GM12878 (cell line): ENCODE measurements around the gene GPR153. TPM values are rescaled to one million over a fixed set of nuclear protein-coding genes. Genes with fewer than 3 reads are reported as not detected.
A peak's percentile ranks its signal among the peaks of the same experiment; 100 is the strongest.

Experiments used
- ATAC-seq: fragments of 200-7000 bp; cut with Tn5 transposase; 3 replicates; pipeline ENCODE4 v1.9.1; 2020; ENCODE audit warnings: mild to moderate bottlenecking, moderate library complexity
- BruUV-seq: library from RNA; stranded (reverse); fragments of 400-500 nt; replicated peaks from 2 replicates; lab custom pipeline; 2021; lab: Mats Ljungman, UMichigan
- CTCF ChIA-PET: fragments of 300-600 bp; sonication (Branson Sonifier 250); formaldehyde crosslinking; extraction: SDS; loops from one replicate; lab custom pipeline; 2021; ENCODE audit warnings: inconsistent platforms; lab: Yijun Ruan, JAX
- POLR2A ChIA-PET: fragments of 350-600 bp; formaldehyde crosslinking; extraction: SDS; loops from one replicate; lab custom pipeline; 2021; ENCODE audit warnings: inconsistent platforms; lab: Charles Lee
- RAD21 ChIA-PET: fragments of 300-600 bp; sonication (Branson Sonifier 250); formaldehyde crosslinking; loops from one replicate; lab custom pipeline; 2023; ENCODE audit warnings: antibody characterized with exemption; ENCODE audit not compliant: unreplicated experiment; lab: Charles Lee
- SMC1A ChIA-PET: fragments of 300-600 bp; sonication (Branson Sonifier 250); formaldehyde crosslinking; loops from one replicate; lab custom pipeline; 2023; ENCODE audit not compliant: unreplicated experiment, uncharacterized antibody; lab: Charles Lee
- DNase-seq: peaks from one replicate; pipeline ENCODE4 v3.0.0-alpha.2; 2011; ENCODE audit warnings: low read depth, low spot score
- FAIRE-seq: peaks from 3 replicates; lab custom pipeline; 2011; peaks lifted over from hg19 to GRCh38; lab: Jason Lieb, UNC
- H2AFZ ChIP-seq: 2 replicates; pipeline ENCODE4 v1.6.0; 2011; ENCODE audit warnings: low read depth, low read length, control low read depth; ENCODE audit not compliant: control insufficient read depth
- H3K27ac ChIP-seq: 2 replicates; pipeline ENCODE4 v1.5.1; 2011; ENCODE audit warnings: control low read depth; ENCODE audit not compliant: control insufficient read depth, insufficient read depth
- H3K27me3 ChIP-seq, 2 experiments: replicated peaks in 1 of 2; 2 replicates each; pipeline versions ENCODE4 v1.6.0 to v1.6.1; 2011; ENCODE audit warnings: low read length in 1 of 2; ENCODE audit not compliant: control insufficient read depth in 2 of 2, insufficient read depth in 2 of 2
- H3K36me3 ChIP-seq, 2 experiments: 2 replicates each; pipeline ENCODE4 v1.5.1; 2011; ENCODE audit warnings: low read length in 1 of 2; ENCODE audit not compliant: control insufficient read depth in 2 of 2, insufficient read depth in 2 of 2
- H3K4me1 ChIP-seq: 2 replicates; pipeline ENCODE4 v1.6.1; 2011; ENCODE audit warnings: mild to moderate bottlenecking, low read length, moderate library complexity, mixed read lengths; ENCODE audit not compliant: control insufficient read depth, insufficient read depth
- H3K4me2 ChIP-seq: 2 replicates; pipeline ENCODE4 v1.6.0; 2011; ENCODE audit warnings: control low read depth; ENCODE audit not compliant: control insufficient read depth, insufficient read depth
- H3K4me3 ChIP-seq: fragments of 200-600 bp; sonication (generic); 2 replicates; pipeline ENCODE4 v1.5.1; 2016
- H3K79me2 ChIP-seq: 2 replicates; pipeline ENCODE4 v1.6.0; 2011; ENCODE audit warnings: low read length; ENCODE audit not compliant: control insufficient read depth, insufficient read depth
- H3K9ac ChIP-seq: 2 replicates; pipeline ENCODE4 v1.8.0; 2011; ENCODE audit warnings: low read length, control low read depth, mixed read lengths; ENCODE audit not compliant: control insufficient read depth, insufficient read depth
- H3K9me3 ChIP-seq: replicated peaks from 3 replicates; pipeline ENCODE4 v1.5.1; 2011; ENCODE audit warnings: mild to moderate bottlenecking, low read length; ENCODE audit not compliant: control insufficient read depth, insufficient read depth
- H4K20me1 ChIP-seq: 2 replicates; pipeline ENCODE4 v1.6.0; 2011; ENCODE audit not compliant: control insufficient read depth, insufficient read depth
- BHLHE40 ChIP-seq, 2 experiments: fragments of 450-650 bp in 1 of 2; IDR thresholded peaks; 2 replicates each; pipeline ENCODE4 v1.6.1; 2011 to 2017; ENCODE audit warnings: low read depth in 2 of 2, borderline replicate concordance in 1 of 2, improper control_type of control experiment in 1 of 2, low read length in 1 of 2, mild to moderate bottlenecking in 1 of 2
- BMI1 ChIP-seq: fragments of 450-650 bp; IDR thresholded peaks from 2 replicates; pipeline ENCODE4 v1.6.1; 2016; ENCODE audit warnings: mild to moderate bottlenecking, moderate library complexity, borderline replicate concordance
- EED ChIP-seq: sonication (generic); IDR thresholded peaks from 2 replicates; pipeline ENCODE4 v1.6.1; 2016; ENCODE audit warnings: antibody characterized with exemption, low read depth
- EGR1 ChIP-seq, 2 experiments: IDR thresholded peaks; 1 replicate in 1 of 2; 2 replicates in 1 of 2; pipeline ENCODE4 v1.6.1; 2011 to 2012; ENCODE audit warnings: low read depth in 2 of 2, low read length in 2 of 2, borderline replicate concordance in 1 of 2, mild to moderate bottlenecking in 1 of 2, moderate library complexity in 1 of 2
- GATAD2B ChIP-seq: fragments of 450-650 bp; conservative IDR thresholded peaks from 2 replicates; pipeline ENCODE4 v1.6.1; 2017; ENCODE audit warnings: low read depth, mild to moderate bottlenecking, moderate library complexity
- SREBF1 ChIP-seq: IDR thresholded peaks from 2 replicates; pipeline ENCODE4 v1.6.1; 2012; ENCODE audit warnings: mild to moderate bottlenecking, low read length
- WGBS: methylation state at CpG from one replicate; pipeline ENCODE4 v1.1.6; 2016; ENCODE audit warnings: low lambda C conversion rate; ENCODE audit not compliant: insufficient replicate concordance, insufficient coverage; ENCODE audit errors: missing lambda C conversion rate; 5-methylcytosine and 5-hydroxymethylcytosine counted together
- in situ Hi-C: fragments of 300-500 bp; cut with MboI; formaldehyde crosslinking; loops from 9 replicates; pipeline ENCODE4 v1.14.3; 2018; ENCODE audit warnings: mixed read lengths
- intact Hi-C: fragments of 100-400 bp; cut with micrococcal nuclease; formaldehyde crosslinking; loops from one replicate; pipeline ENCODE4 v1.14.2; 2022; ENCODE audit not compliant: unreplicated experiment
- polyA plus RNA-seq, 11 experiments: library from polyadenylated mRNA; depleted of rRNA in 4 of 11; unstranded in 6 of 11; stranded (reverse) in 5 of 11; fragments of >200 nt; fragmentation: Nextera tagmentation in 4 of 11; fragmentation: Illumina TruSeq in 1 of 11; extraction: Ambion mirVana in 4 of 11; extraction: Trizol in 1 of 11; gene quantifications; 1 replicate in 1 of 11; 2 replicates in 10 of 11; pipeline versions ENCODE4 v1.2.1 to v1.2.3, GENCODE V29; 2011 to 2016; ENCODE audit warnings: inconsistent platforms in 2 of 11, missing spikeins in 2 of 11, low read depth in 1 of 11
- total RNA-seq, 4 experiments: library from RNA; depleted of rRNA in 3 of 4; stranded (reverse); fragments of >200 nt in 3 of 4; fragmentation: Illumina TruSeq in 1 of 4; extraction: Trizol in 1 of 4; gene quantifications; 2 replicates each; pipeline versions ENCODE4 v1.2.1 to v1.2.3, GENCODE V29; 2013 to 2021
- TF ChIP-seq, protein P1 (sequence below): IDR thresholded peaks from 2 replicates; pipeline ENCODE4 v1.6.1; 2011; ENCODE audit warnings: borderline replicate concordance, low read depth, mild to moderate bottlenecking, moderate library complexity, mixed read lengths, low read length; ENCODE audit not compliant: insufficient read depth; ENCODE audit errors: extremely low read length
- TF ChIP-seq, protein P2 (sequence below): IDR thresholded peaks from 2 replicates; pipeline ENCODE4 v1.6.1; 2011; ENCODE audit warnings: low read depth, low read length, improper control_type of control experiment, borderline replicate concordance
- TF ChIP-seq, protein P3 (sequence below): fragments of 450-650 bp; IDR thresholded peaks from 2 replicates; pipeline ENCODE4 v1.6.1; 2018; ENCODE audit warnings: mild to moderate bottlenecking, low read depth, moderate library complexity; ENCODE audit not compliant: partially characterized antibody

GPR153 gene
- total and polyA plus RNA-seq, 10 of the 15 experiments (the other 5 are each of a cell fraction or from before 2014, with no cell fraction given) = 0.04 to 2.2 (median 0.54) TPM

DNA sequence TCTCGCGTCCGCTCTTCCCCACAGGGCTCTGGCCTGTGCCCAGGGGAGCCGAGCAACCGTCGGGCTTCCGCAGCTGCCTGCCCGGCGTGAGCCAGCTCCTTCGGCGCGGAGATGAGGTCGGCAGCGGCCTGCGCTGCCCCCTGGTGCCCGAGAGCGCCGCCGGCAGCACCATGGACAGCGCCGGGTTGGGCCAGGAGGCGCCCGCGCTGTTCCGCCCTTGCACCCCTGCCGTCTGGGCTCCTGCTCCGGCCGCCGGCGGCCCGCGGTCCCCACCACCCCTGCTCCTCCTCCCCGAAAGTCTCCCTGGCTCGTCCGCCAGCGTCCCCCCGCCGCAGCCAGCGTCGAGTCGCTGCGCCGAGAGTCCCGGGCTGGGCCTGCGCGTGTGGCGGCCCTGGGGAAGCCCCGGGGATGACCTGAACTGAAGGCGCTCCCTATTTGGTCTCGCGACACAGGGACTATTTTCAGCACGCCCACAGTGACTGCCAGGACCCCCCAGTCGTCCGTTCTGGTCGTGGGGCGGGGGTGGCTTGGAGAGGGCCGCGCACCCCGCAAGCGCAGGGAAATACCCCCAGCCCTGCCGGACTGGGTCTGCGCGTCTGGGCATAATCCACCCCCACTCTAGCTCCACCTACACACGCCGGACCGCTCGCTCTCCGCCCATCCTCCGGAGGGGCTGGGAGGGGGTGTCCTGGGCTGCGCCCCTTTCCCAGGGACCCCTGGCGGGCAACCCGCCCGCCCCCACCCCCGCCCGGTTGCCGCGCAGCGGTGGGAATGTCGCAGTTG lies 15.6 kb downstream of the GPR153 start (continued):
- TF ChIP-seq SREBF1 (no peak), EGR1 (IDR thresholded peaks at IDR 0.05; ENCODE audit: borderline replicate concordance in 1 of 2, low read depth in 2 of 2, low read length in 2 of 2) (0 out of 3 replicates have a peak, but pooled peaks of 1 of the 2 experiments have one; percentile 11), EED (no peak), GATAD2B (0 out of 2 replicates have a peak, but pooled peaks have one; percentile 47), BHLHE40 (IDR thresholded peaks at IDR 0.05; ENCODE audit: borderline replicate concordance in 1 of 2, low read depth in 2 of 2, low read length in 1 of 2) (peak in 1 of 2 experiments; percentile 45; a peak in 1 of 4 replicates)
- TF ChIP-seq, protein P1, sequence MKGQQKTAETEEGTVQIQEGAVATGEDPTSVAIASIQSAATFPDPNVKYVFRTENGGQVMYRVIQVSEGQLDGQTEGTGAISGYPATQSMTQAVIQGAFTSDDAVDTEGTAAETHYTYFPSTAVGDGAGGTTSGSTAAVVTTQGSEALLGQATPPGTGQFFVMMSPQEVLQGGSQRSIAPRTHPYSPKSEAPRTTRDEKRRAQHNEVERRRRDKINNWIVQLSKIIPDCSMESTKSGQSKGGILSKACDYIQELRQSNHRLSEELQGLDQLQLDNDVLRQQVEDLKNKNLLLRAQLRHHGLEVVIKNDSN = no peak

DNA sequence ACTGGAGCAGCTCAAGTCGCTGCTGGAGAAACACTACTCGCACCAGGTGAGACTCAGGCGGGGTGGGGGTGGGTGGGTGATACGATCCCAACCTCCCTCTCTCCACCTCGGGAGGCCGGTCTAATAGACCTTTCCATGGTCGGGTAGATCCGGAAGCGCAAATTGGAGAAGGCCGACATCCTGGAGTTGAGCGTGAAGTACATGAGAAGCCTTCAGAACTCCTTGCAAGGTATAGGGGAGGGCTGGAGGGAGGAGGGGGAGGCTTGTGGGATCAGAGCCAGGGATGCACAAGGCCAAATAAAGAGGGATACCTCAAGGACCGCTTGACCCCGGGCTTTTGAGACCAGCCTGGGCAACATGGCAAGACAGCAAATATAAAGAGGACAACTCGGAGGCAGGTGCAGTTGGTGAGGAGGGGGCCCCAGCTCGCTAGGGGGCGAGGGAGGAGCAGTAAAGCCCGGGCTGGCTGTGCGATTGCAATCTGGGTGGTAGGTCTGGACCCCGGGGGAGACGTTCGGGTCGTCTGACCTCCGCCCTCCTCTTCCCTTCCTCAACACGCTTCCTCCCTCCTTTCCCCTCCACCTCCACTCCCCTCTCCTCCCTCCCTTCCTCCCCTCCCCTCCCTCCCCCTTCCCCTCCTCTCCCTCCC lies 16.4 kb downstream of the GPR153 start:
- ChIA-PET RAD21 (interaction anchor here (0.5 to 4.0 kb wide), 9 partner anchors 8 to 251 kb away, joined by 3 to 32 read pairs (median 5); partner anchors contain the start of genes ACOT7, ICMT and RNF207), POLR2A (interaction anchor here (0.6 kb wide), 1 partner anchor 15 kb away, joined by 3 read pairs; no protein-coding TSS in a partner anchor), SMC1A (interaction anchor here (0.6 kb wide), 1 partner anchor 136 kb away, joined by 4 read pairs; no protein-coding TSS in a partner anchor), CTCF (interaction anchor here (0.6 to 5.2 kb wide), 7 partner anchors 39 to 193 kb away, joined by 3 to 47 read pairs (median 4); partner anchors contain the start of gene RNF207)
- intact Hi-C loops (no loop called here), in situ Hi-C loops (loop anchor here (5.0 kb wide), 1 partner anchor 103 kb away; no protein-coding TSS in a partner anchor)
- BruUV-seq = no TSS peak
- Histone ChIP-seq H3K36me3 (no peaks in the 10 kb centered on the region), H3K9ac (no peak overlapping the region), H4K20me1 (no peaks in the 10 kb centered on the region), H3K27ac (no peak overlapping the region), H3K9me3 (no peaks in the 10 kb centered on the region), H3K4me1 (peaks cover 5% of the 10 kb centered on the region), H3K27me3 (peaks cover 17 to 25% of the 10 kb centered on the region in 2 experiments), H3K4me2 (no peak overlapping the region), H2AFZ (no peak overlapping the region), H3K79me2 (no peaks in the 10 kb centered on the region), H3K4me3 (no peak overlapping the region)
- no peak for TF ChIP-seq BMI1
- TF ChIP-seq, protein P2, sequence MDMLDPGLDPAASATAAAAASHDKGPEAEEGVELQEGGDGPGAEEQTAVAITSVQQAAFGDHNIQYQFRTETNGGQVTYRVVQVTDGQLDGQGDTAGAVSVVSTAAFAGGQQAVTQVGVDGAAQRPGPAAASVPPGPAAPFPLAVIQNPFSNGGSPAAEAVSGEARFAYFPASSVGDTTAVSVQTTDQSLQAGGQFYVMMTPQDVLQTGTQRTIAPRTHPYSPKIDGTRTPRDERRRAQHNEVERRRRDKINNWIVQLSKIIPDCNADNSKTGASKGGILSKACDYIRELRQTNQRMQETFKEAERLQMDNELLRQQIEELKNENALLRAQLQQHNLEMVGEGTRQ = no peak
- TF ChIP-seq, protein P3, sequence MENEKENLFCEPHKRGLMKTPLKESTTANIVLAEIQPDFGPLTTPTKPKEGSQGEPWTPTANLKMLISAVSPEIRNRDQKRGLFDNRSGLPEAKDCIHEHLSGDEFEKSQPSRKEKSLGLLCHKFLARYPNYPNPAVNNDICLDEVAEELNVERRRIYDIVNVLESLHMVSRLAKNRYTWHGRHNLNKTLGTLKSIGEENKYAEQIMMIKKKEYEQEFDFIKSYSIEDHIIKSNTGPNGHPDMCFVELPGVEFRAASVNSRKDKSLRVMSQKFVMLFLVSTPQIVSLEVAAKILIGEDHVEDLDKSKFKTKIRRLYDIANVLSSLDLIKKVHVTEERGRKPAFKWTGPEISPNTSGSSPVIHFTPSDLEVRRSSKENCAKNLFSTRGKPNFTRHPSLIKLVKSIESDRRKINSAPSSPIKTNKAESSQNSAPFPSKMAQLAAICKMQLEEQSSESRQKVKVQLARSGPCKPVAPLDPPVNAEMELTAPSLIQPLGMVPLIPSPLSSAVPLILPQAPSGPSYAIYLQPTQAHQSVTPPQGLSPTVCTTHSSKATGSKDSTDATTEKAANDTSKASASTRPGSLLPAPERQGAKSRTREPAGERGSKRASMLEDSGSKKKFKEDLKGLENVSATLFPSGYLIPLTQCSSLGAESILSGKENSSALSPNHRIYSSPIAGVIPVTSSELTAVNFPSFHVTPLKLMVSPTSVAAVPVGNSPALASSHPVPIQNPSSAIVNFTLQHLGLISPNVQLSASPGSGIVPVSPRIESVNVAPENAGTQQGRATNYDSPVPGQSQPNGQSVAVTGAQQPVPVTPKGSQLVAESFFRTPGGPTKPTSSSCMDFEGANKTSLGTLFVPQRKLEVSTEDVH = no peak
- ATAC-seq (no peak), FAIRE-seq (no peak), DNase-seq (no peak)
- WGBS = 4% methylated on average over 21 of the region's 24 CpGs
